ENCODE data around the gene OSBPL3. TPM values are rescaled to one million over a fixed set of nuclear protein-coding genes. Genes with fewer than 3 reads are reported as not detected.
A peak's percentile ranks its signal among the peaks of the same experiment; 100 is the strongest.
"Not testable (repeated sequence)": the region's sequence is repeated elsewhere in the genome, so short reads cannot be mapped to it uniquely, and the experiment has no call there.

Gene OSBPL3
- total RNA-seq, 1 donor from 2014 or later: 76.2 TPM

- Mint-ChIP-seq H3K9me3 (peaks cover 3% of the 10 kb centered on the region), H3K27ac (no peak overlapping the region), H3K4me3 (ENCODE audit: low read depth) (no peak overlapping the region), H3K4me1 (ENCODE audit: low read depth) (peaks cover 19% of the 10 kb centered on the region), H3K27me3 (ENCODE audit: low read depth) (no peaks in the 10 kb centered on the region), H3K36me3 (ENCODE audit: low read depth) (peaks cover 79% of the 10 kb centered on the region)
- DNase-seq (ENCODE audit: low spot score): no peak
- intact Hi-C loops (cut with micrococcal nuclease): no loop called here
Observed at GRCh38 chr7:24797270-24797669, 182.7 kb downstream of the OSBPL3 start.

GRCh38 chr7:24795407-24795767, 184.6 kb downstream of the OSBPL3 start:
- no peak overlapping the region for H3K27ac Mint-ChIP-seq
- H3K4me3 Mint-ChIP-seq (ENCODE audit: low read depth): no peak overlapping the region
- peaks cover 63% of the 10 kb centered on the region for H3K36me3 Mint-ChIP-seq (ENCODE audit: low read depth)
- intact Hi-C loops (cut with micrococcal nuclease): no loop called here
- no peaks in the 10 kb centered on the region for H3K27me3 Mint-ChIP-seq (ENCODE audit: low read depth)
- no peaks in the 10 kb centered on the region for H3K9me3 Mint-ChIP-seq
- DNase-seq (ENCODE audit: low spot score): no peak
- H3K4me1 Mint-ChIP-seq (ENCODE audit: low read depth): peaks cover 9% of the 10 kb centered on the region

- H3K4me1 Mint-ChIP-seq (ENCODE audit: low read depth); intact Hi-C loops (cut with micrococcal nuclease); H3K4me3 Mint-ChIP-seq (ENCODE audit: low read depth); H3K9me3 Mint-ChIP-seq; DNase-seq (ENCODE audit: low spot score); H3K27me3 Mint-ChIP-seq (ENCODE audit: low read depth): not testable (repeated sequence)
- peaks cover 58% of the 10 kb centered on the region for H3K36me3 Mint-ChIP-seq (ENCODE audit: low read depth)
- peak overlapping the region; percentile 1 for H3K27ac Mint-ChIP-seq
Observed at GRCh38 chr7:24794751-24795406, 185.1 kb downstream of the OSBPL3 start.

- H3K27ac Mint-ChIP-seq: peak overlapping the region; percentile 9
- peaks cover 55% of the 10 kb centered on the region for H3K36me3 Mint-ChIP-seq (ENCODE audit: low read depth)
- DNase-seq (ENCODE audit: low spot score): no peak
- intact Hi-C loops (cut with micrococcal nuclease): no loop called here
- no peak overlapping the region for H3K4me3 Mint-ChIP-seq (ENCODE audit: low read depth)
- peaks cover 9% of the 10 kb centered on the region for H3K4me1 Mint-ChIP-seq (ENCODE audit: low read depth)
- no peaks in the 10 kb centered on the region for H3K27me3 Mint-ChIP-seq (ENCODE audit: low read depth)
- no peaks in the 10 kb centered on the region for H3K9me3 Mint-ChIP-seq
Observed at GRCh38 chr7:24793982-24794648, 185.9 kb downstream of the OSBPL3 start.

- no peaks in the 10 kb centered on the region for H3K9me3 Mint-ChIP-seq
- intact Hi-C loops (cut with micrococcal nuclease): no loop called here
- no peak overlapping the region for H3K27ac Mint-ChIP-seq
- H3K36me3 Mint-ChIP-seq (ENCODE audit: low read depth): peaks cover 31% of the 10 kb centered on the region
- no peak for DNase-seq (ENCODE audit: low spot score)
- H3K27me3 Mint-ChIP-seq (ENCODE audit: low read depth): no peaks in the 10 kb centered on the region
- no peak overlapping the region for H3K4me3 Mint-ChIP-seq (ENCODE audit: low read depth)
- peaks cover 11% of the 10 kb centered on the region for H3K4me1 Mint-ChIP-seq (ENCODE audit: low read depth)
Observed at GRCh38 chr7:24788961-24789576, 190.9 kb downstream of the OSBPL3 start.

GRCh38 chr7:24788075-24788474, 191.9 kb downstream of the OSBPL3 start:
- DNase-seq (ENCODE audit: low spot score): no peak
- Mint-ChIP-seq H3K36me3 (ENCODE audit: low read depth) (peaks cover 34% of the 10 kb centered on the region), H3K9me3 (peaks cover 7% of the 10 kb centered on the region), H3K27ac (no peak overlapping the region), H3K27me3 (ENCODE audit: low read depth) (no peaks in the 10 kb centered on the region), H3K4me1 (ENCODE audit: low read depth) (peaks cover 10% of the 10 kb centered on the region), H3K4me3 (ENCODE audit: low read depth) (no peak overlapping the region)
- intact Hi-C loops (cut with micrococcal nuclease): no loop called here

- H3K4me3 Mint-ChIP-seq (ENCODE audit: low read depth): no peak overlapping the region
- intact Hi-C loops (cut with micrococcal nuclease): loop anchor here (2.0 kb wide), 1 partner anchor 32 kb away; no protein-coding TSS in a partner anchor
Observed at GRCh38 chr7:24786941-24787340, 193.0 kb downstream of the OSBPL3 start.

GRCh38 chr7:24786306-24786705, 193.7 kb downstream of the OSBPL3 start:
- no peak for DNase-seq (ENCODE audit: low spot score)
- H3K27ac Mint-ChIP-seq: no peak overlapping the region
- peaks cover 10% of the 10 kb centered on the region for H3K4me1 Mint-ChIP-seq (ENCODE audit: low read depth)
- H3K27me3 Mint-ChIP-seq (ENCODE audit: low read depth): no peaks in the 10 kb centered on the region
- peaks cover 12% of the 10 kb centered on the region for H3K9me3 Mint-ChIP-seq
- intact Hi-C loops (cut with micrococcal nuclease): loop anchor here (2.0 kb wide), 1 partner anchor 32 kb away; no protein-coding TSS in a partner anchor
- peaks cover 34% of the 10 kb centered on the region for H3K36me3 Mint-ChIP-seq (ENCODE audit: low read depth)
- no peak overlapping the region for H3K4me3 Mint-ChIP-seq (ENCODE audit: low read depth)

More at GRCh38 chr7:24786941-24787340, 193.0 kb downstream of the OSBPL3 start:
- DNase-seq (ENCODE audit: low spot score): no peak
- Mint-ChIP-seq H3K9me3 (peaks cover 12% of the 10 kb centered on the region), H3K36me3 (ENCODE audit: low read depth) (peaks cover 35% of the 10 kb centered on the region), H3K27ac (no peak overlapping the region), H3K4me1 (ENCODE audit: low read depth) (peaks cover 10% of the 10 kb centered on the region), H3K27me3 (ENCODE audit: low read depth) (no peaks in the 10 kb centered on the region)

GRCh38 chr7:24784277-24784676, 195.7 kb downstream of the OSBPL3 start:
- no peaks in the 10 kb centered on the region for H3K27me3 Mint-ChIP-seq (ENCODE audit: low read depth)
- H3K9me3 Mint-ChIP-seq: peaks cover 12% of the 10 kb centered on the region
- peaks cover 37% of the 10 kb centered on the region for H3K36me3 Mint-ChIP-seq (ENCODE audit: low read depth)
- peaks cover 10% of the 10 kb centered on the region for H3K4me1 Mint-ChIP-seq (ENCODE audit: low read depth)
- no peak overlapping the region for H3K27ac Mint-ChIP-seq
- no peak overlapping the region for H3K4me3 Mint-ChIP-seq (ENCODE audit: low read depth)
- no peak for DNase-seq (ENCODE audit: low spot score)
- intact Hi-C loops (cut with micrococcal nuclease): no loop called here

GRCh38 chr7:24783698-24784097, 196.3 kb downstream of the OSBPL3 start:
- peaks cover 12% of the 10 kb centered on the region for H3K9me3 Mint-ChIP-seq
- no peak overlapping the region for H3K4me3 Mint-ChIP-seq (ENCODE audit: low read depth)
- H3K36me3 Mint-ChIP-seq (ENCODE audit: low read depth): peaks cover 33% of the 10 kb centered on the region
- no peak for DNase-seq (ENCODE audit: low spot score)
- peaks cover 11% of the 10 kb centered on the region for H3K4me1 Mint-ChIP-seq (ENCODE audit: low read depth)
- H3K27me3 Mint-ChIP-seq (ENCODE audit: low read depth): no peaks in the 10 kb centered on the region
- no peak overlapping the region for H3K27ac Mint-ChIP-seq
- intact Hi-C loops (cut with micrococcal nuclease): no loop called here

GRCh38 chr7:24781106-24781505, 198.9 kb downstream of the OSBPL3 start:
- Mint-ChIP-seq H3K9me3 (peaks cover 12% of the 10 kb centered on the region), H3K27ac (no peak overlapping the region)

GRCh38 chr7:24779283-24779655, 200.7 kb downstream of the OSBPL3 start:
- Mint-ChIP-seq H3K27me3 (ENCODE audit: low read depth) (no peaks in the 10 kb centered on the region), H3K4me3 (ENCODE audit: low read depth) (no peak overlapping the region), H3K36me3 (ENCODE audit: low read depth) (peaks cover 22% of the 10 kb centered on the region), H3K4me1 (ENCODE audit: low read depth) (peaks cover 1% of the 10 kb centered on the region), H3K27ac (no peak overlapping the region), H3K9me3 (peaks cover 12% of the 10 kb centered on the region)
- intact Hi-C loops (cut with micrococcal nuclease): no loop called here
- DNase-seq (ENCODE audit: low spot score): no peak

More at GRCh38 chr7:24781106-24781505, 198.9 kb downstream of the OSBPL3 start:
- peaks cover 26% of the 10 kb centered on the region for H3K36me3 Mint-ChIP-seq (ENCODE audit: low read depth)
- no peak overlapping the region for H3K4me3 Mint-ChIP-seq (ENCODE audit: low read depth)
- peaks cover 1% of the 10 kb centered on the region for H3K4me1 Mint-ChIP-seq (ENCODE audit: low read depth)
- no peak for DNase-seq (ENCODE audit: low spot score)
- intact Hi-C loops (cut with micrococcal nuclease): no loop called here
- H3K27me3 Mint-ChIP-seq (ENCODE audit: low read depth): no peaks in the 10 kb centered on the region
